HG02610 (cell line): ENCODE results near the gene SNX11.

Source experiments
- ATAC-seq: cut with Tn5 transposase; IDR thresholded peaks from one replicate; pipeline ENCODE4 v1.9.1; 2021; ENCODE audit warnings: mild to moderate bottlenecking, moderate library complexity; ENCODE audit not compliant: unreplicated experiment

The SNX11 gene

DNA sequence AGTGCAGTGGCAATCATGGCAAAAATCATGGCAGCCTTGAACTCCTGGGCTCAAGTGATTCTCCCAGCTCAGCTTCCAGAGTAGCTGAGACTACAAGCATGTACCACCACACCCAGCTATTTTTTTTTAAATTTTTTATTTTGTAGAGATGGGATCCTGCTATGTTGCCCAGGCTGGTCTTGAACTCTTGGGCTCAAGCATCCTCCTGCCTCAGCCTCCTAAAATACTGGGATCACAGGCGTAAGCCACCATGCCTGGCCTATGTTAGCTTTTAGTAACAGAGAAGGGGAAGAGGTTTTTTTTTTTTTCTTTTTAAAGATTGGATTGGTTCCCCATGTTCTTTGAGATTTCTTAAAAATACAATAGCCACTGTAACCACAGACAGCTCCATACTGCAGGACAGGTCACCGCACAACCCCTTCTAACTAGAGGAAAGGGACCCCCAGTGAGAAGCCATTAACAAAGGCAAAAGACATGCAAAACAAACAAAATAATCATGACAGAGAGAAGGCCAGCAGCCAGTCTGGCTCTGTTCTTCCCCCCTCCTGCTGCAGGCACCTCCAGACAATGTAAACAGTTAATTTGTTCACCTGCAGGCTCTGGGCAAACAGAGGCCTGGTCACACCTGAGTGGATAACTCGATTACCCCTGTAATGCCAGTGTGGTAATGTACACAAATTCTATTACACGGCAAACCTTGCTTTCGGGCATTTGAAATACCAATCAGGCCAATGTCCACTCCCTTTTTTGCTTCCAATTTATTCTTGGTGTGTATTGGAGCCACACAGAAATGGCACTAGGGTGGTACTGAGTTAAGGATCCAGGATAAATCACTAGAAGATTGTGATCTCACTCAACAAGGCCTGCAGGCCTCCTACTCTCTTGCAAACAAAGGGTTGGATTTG, 52.9 kb downstream of the SNX11 start:
- ATAC-seq, result no peak

DNA sequence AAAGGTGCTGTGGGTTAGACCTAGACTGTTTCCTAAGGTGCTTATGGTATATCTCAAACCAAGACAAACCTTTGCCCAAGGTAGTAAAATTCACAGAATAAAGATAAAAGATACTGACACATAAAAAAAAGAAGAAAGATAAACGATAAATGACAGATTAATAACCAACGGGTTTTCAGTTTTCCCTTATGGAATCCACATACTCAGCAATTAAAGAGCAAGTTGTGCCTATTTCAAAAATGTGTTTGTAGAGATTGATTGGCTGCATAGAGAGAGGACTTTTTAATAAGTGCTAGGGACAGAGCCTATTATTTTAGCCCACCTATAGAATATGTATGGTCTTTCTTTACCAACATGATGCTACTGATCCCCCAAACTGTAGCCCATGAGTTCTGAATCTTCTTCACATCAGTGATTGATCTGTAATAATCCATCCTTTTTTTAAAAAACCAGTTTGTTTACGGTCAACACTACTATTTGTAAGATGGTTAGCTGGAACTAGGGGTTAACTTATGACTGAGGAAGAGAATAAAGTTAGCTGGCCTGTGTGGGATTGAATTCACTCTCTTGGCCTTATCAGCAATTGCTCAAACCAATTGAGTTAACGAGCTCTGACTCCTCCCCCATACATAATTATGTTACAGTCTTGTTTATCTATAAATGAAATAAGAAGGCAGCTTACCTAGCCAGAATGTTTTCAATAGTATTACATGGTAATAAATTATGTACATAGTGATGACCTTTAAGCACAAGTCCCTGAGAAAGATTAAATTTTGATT, 53.8 kb downstream of the SNX11 start:
- no peak for ATAC-seq

DNA sequence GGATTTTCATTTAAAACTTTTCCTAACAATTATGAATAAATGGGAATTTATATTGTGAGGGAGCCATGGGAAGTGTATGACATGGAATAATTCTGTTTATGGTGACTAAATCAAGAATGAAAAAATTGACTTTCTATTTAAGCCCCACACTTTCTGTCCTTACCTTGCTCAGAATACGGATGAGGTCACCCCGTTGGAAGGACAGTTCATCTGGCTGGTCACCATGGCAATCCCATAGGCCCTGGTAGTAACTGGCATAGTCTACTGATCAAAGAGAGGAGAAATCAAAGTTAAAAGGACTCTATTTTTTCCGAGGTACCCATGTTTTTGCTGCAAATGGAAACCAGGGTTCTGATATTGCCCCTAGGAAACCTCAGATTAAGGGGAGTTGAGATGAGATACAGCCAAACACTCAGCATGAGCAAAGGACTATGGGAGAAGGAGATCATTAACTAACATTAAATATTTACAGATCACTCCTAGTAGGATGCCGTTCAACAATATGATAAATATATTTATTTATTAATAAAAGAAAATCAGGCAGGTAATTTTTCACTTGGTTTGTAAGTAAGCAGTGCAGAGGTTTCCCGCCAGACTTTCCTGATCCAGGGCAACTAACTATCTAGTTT, 54.9 kb downstream of the SNX11 start:
- ATAC-seq, result no peak

DNA sequence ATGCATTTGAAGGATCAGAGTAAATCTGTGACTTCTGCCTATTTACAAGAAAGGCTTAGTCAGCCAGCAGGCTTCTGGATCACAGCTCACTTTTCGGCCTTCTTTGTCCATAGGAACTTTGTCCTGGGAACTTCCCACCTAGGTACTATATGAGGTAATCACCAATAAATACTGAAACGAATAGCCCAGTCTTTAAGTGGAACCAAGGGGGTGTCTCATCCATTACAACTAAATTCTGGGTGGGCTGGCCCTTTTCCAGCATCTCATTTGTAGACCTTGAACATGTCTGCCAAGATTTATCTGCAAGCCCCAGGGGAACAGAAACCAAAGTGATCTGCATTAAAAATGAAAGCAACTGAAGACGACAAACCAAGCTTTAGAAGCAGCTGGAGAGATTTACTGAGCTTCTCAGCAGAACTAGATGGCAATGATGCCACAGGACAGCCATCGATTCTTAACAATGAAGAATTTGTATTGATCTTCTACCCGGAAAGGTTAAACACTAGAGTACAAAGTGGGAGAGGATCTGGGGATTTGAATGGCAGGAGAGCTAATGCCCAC, 55.5 kb downstream of the SNX11 start:
- no peak for ATAC-seq

DNA sequence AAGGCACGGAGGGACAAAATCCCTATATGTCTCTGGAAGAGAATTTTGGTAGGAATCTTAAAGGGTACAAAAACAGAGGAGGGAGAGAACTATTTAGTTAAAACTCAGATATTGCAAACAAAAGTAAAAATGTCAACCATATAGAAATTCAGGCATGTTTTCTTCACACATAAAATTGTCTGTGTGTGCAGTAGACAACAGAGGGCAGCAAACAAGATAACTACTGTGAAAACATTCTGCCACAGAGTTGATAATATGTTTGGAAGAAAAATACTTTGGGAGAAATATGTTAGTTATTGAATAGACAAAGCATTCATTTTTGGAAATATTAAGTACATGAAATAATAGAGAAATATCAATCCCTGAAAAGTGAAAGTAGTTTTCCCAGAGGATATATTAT, 56.2 kb downstream of the SNX11 start:
- no peak for ATAC-seq

DNA sequence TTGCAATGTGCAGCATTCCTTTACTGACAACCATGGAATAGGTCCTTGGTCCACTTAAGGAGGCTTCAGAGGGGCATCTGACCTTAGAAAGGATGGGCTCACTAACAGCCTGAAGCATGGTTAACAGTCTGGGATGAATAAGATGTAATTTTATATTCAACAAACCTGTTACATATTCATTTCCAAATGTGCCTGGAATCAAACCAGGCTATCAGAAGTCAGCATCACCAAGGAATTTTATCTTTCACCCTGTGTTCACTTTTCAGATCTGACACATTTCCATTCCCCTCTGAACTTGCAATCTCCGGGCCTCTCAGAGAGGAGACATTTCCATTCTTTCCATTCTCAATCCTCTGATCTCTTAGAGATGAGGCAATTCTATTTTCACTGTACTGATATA, 62.4 kb downstream of the SNX11 start:
- ATAC-seq, result no peak
